NCI-H187 (cell line): ENCODE data around the gene ATP8A2.

ENCODE experiments used
- DNase-seq, 2 experiments: peaks; one replicate each; lab custom pipeline; 2025; lab: John Stamatoyannopoulos, UW

The ATP8A2 gene

GRCh38 chr13:25630329-25630900, 258.6 kb downstream of the ATP8A2 start:
- no peak for DNase-seq

GRCh38 chr13:25632166-25632888, 260.6 kb downstream of the ATP8A2 start:
- DNase-seq = no peak

- no peak for DNase-seq
Observed at GRCh38 chr13:25633093-25633492, 261.3 kb downstream of the ATP8A2 start.

- no peak for DNase-seq
Observed at GRCh38 chr13:25645681-25646080, 273.9 kb downstream of the ATP8A2 start.

- DNase-seq = no peak
Observed at GRCh38 chr13:25649001-25649633, 277.3 kb downstream of the ATP8A2 start.

- no peak for DNase-seq
Observed at GRCh38 chr13:25652764-25653163, 281.0 kb downstream of the ATP8A2 start.

- no peak for DNase-seq
Observed at GRCh38 chr13:25654322-25654721, 282.5 kb downstream of the ATP8A2 start.

GRCh38 chr13:25657157-25657556, 285.4 kb downstream of the ATP8A2 start:
- no peak for DNase-seq

GRCh38 chr13:25659091-25659795, 287.5 kb downstream of the ATP8A2 start:
- no peak for DNase-seq

GRCh38 chr13:25660996-25661395, 289.2 kb downstream of the ATP8A2 start:
- no peak for DNase-seq

- no peak for DNase-seq
Observed at GRCh38 chr13:25662516-25662915, 290.7 kb downstream of the ATP8A2 start.

GRCh38 chr13:25668345-25668744, 296.6 kb downstream of the ATP8A2 start:
- no peak for DNase-seq

GRCh38 chr13:25673711-25674110, 301.9 kb downstream of the ATP8A2 start:
- DNase-seq = no peak

GRCh38 chr13:25674371-25674770, 302.6 kb downstream of the ATP8A2 start:
- no peak for DNase-seq

- no peak for DNase-seq
Observed at GRCh38 chr13:25675060-25675459, 303.3 kb downstream of the ATP8A2 start.

GRCh38 chr13:25677956-25678355, 306.2 kb downstream of the ATP8A2 start:
- DNase-seq = no peak

- DNase-seq = no peak
Observed at GRCh38 chr13:25678398-25678797, 306.6 kb downstream of the ATP8A2 start.

- DNase-seq = no peak
Observed at GRCh38 chr13:25679159-25679558, 307.4 kb downstream of the ATP8A2 start.

GRCh38 chr13:25679936-25680335, 308.2 kb downstream of the ATP8A2 start:
- DNase-seq = no peak

- no peak for DNase-seq
Observed at GRCh38 chr13:25682276-25682675, 310.5 kb downstream of the ATP8A2 start.

GRCh38 chr13:25683056-25683455, 311.3 kb downstream of the ATP8A2 start:
- DNase-seq = no peak

GRCh38 chr13:25683662-25684370, 312.0 kb downstream of the ATP8A2 start:
- no peak for DNase-seq
